Pancreas (tissue), 10 donors: Measurements from ENCODE around the gene LCN12. TPM values are rescaled to one million over a fixed set of nuclear protein-coding genes. Genes with fewer than 3 reads are reported as not detected.
A peak's percentile ranks its signal among the peaks of the same experiment; 100 is the strongest.

Source experiments
- ATAC-seq, 4 donors: fragments of 200-7000 bp; cut with Tn5 transposase; one replicate each; pipeline versions ENCODE4 v1.8.0 to v1.9.1; 2020; ENCODE audit warnings: mild to moderate bottlenecking in 4 of 4, moderate library complexity in 4 of 4
- DNase-seq, 6 donors: peaks; one replicate each; pipeline ENCODE4 v3.0.0-alpha.2; 2020
- FAIRE-seq: peaks from 2 replicates; lab custom pipeline; 2012; peaks lifted over from hg19 to GRCh38; lab: Jason Lieb, UNC
- H3K27ac ChIP-seq, 4 donors: fragments of 200-600 bp; sonication (generic); 1 replicate in 3 of 4; 2 replicates in 1 of 4; pipeline versions ENCODE4 v1.5.0 to v1.8.0; 2020
- H3K27me3 ChIP-seq, 4 donors: fragments of 200-600 bp; one replicate each; pipeline ENCODE4 v1.8.0; 2021
- H3K36me3 ChIP-seq, 3 donors: fragments of 200-600 bp; sonication (generic) in 1 of 3; one replicate each; pipeline versions ENCODE4 v1.5.0 to v1.8.0; 2020 to 2021
- H3K4me1 ChIP-seq, 3 donors: fragments of 200-600 bp; one replicate each; pipeline ENCODE4 v1.8.0; 2021
- H3K4me3 ChIP-seq, 4 donors: fragments of 200-600 bp; sonication (generic) in 2 of 4; one replicate each; pipeline versions ENCODE4 v1.5.0 to v1.8.0; 2020 to 2021
- H3K9me3 ChIP-seq, 4 donors: fragments of 200-600 bp; one replicate each; pipeline ENCODE4 v1.8.0; 2021
- CTCF ChIP-seq, 4 donors: fragments of 200-600 bp; sonication (generic) in 3 of 4; IDR thresholded peaks; one replicate each; pipeline versions ENCODE4 v1.5.0 to v1.8.0; 2021; ENCODE audit warnings: antibody characterized with exemption in 4 of 4
- WGBS, 2 donors: extraction: QIAGEN DNeasy Blood & Tissue Kit; methylation state at CpG; one replicate each; pipeline ENCODE4 v1.1.7; 2013; 5-methylcytosine and 5-hydroxymethylcytosine counted together
- intact Hi-C, 3 donors: fragments of 100-400 bp; cut with DNase I; formaldehyde crosslinking; loops; one replicate each; pipeline versions ENCODE4 v1.11.1 to v1.14.2; 2022
- polyA plus RNA-seq, 2 donors: library from polyadenylated mRNA; stranded (reverse); fragments of 200-250 nt; gene quantifications; one replicate each; pipeline ENCODE4 v1.2.3, GENCODE V29; 2013
- total RNA-seq, 6 donors: library from RNA; stranded (reverse); fragmentation: NEBNext Ultra II Directional in 4 of 6; extraction: Animal tissue kit (Norgen Biotek cat#: 25700) in 4 of 6; gene quantifications; one replicate each; pipeline versions ENCODE4 v1.2.1 to v1.2.4, GENCODE V29; 2021 to 2023
- donor health status: healthy with polysubstance abuse.
- donor health status: DM: no; HTN: no; CAD: no; lungs with moderate emphysema.
- donor health status: DM: no; HTN: no; CAD: no.
- donor health status: control.
- donor health status: control.
- donor health status: Bipolar disorder and iron deficiency.
- donor health status: DM: yes; HTN: yes; CAD: no.
- donor health status: DM: no; HTN: no; CAD: no.
- donor health status: DM: no; HTN: no; CAD: no.
- donor health status: DM: yes; HTN: yes; CAD: no.

Gene LCN12
- total and polyA plus RNA-seq, 8 donors, result 0.57 to 16.5 (median 3.4) TPM

GRCh38 chr9:136964833-136965422 lies 12.9 kb downstream of the LCN12 start:
- WGBS, 2 donors, result 78 to 85% methylated on average over 26 of the region's 26 CpGs
- no peak for FAIRE-seq
- Histone ChIP-seq H3K9me3 (no peaks in the 10 kb centered on the region), H3K4me3 (no peak overlapping the region), H3K27me3 (no peaks in the 10 kb centered on the region), H3K36me3 (no peaks in the 10 kb centered on the region), H3K4me1 (peaks cover 0 to 5% (median 4%) of the 10 kb centered on the region in 3 donors), H3K27ac (no peak overlapping the region)
- no peak for TF ChIP-seq CTCF (IDR thresholded peaks at IDR 0.05)
- intact Hi-C loops, result loop anchor here in 1 of 3 donors (5.0 kb wide), 1 partner anchor 57 kb away; no protein-coding TSS in a partner anchor
- no peak for DNase-seq
- ATAC-seq, result no peak

- no peak overlapping the region for H3K27ac ChIP-seq
- intact Hi-C loops, result no loop called here
- ATAC-seq (peak in 3 of 4 donors; percentile 14 to 50 (median 16)), DNase-seq (no peak), FAIRE-seq (no peak)
- no peaks in the 10 kb centered on the region for H3K9me3 ChIP-seq
- WGBS, 2 donors, result 12 to 13% methylated on average over 23 of the region's 23 CpGs
- no peak for TF ChIP-seq CTCF (IDR thresholded peaks at IDR 0.05)
- no peaks in the 10 kb centered on the region for H3K27me3 ChIP-seq
- no peaks in the 10 kb centered on the region for H3K36me3 ChIP-seq
- peaks cover 0 to 5% (median 4%) of the 10 kb centered on the region in 3 donors for H3K4me1 ChIP-seq
- H3K4me3 ChIP-seq, result no peak overlapping the region
These were observed 13.9 kb downstream of the LCN12 start for GRCh38 chr9:136965771-136966484.

- intact Hi-C loops, result no loop called here
- 73 to 76% methylated on average over 14 to 17 of the region's 17 CpGs for WGBS, 2 donors
- no peaks in the 10 kb centered on the region for H3K27me3 ChIP-seq
- no peak overlapping the region for H3K4me3 ChIP-seq
- H3K36me3 ChIP-seq, result no peaks in the 10 kb centered on the region
- DNase-seq, result no peak
- no peaks in the 10 kb centered on the region for H3K9me3 ChIP-seq
- no peak for ATAC-seq
- no peak for TF ChIP-seq CTCF (IDR thresholded peaks at IDR 0.05)
- no peak for FAIRE-seq
- H3K27ac ChIP-seq, result no peak overlapping the region
- peaks cover 0 to 5% (median 4%) of the 10 kb centered on the region in 3 donors for H3K4me1 ChIP-seq
These were observed 16.5 kb downstream of the LCN12 start for GRCh38 chr9:136968333-136969127.

GRCh38 chr9:136969150-136969549 lies 17.1 kb downstream of the LCN12 start:
- H3K27me3 ChIP-seq, result no peaks in the 10 kb centered on the region
- TF ChIP-seq CTCF (IDR thresholded peaks at IDR 0.05), result no peak
- intact Hi-C loops, result no loop called here
- no peak overlapping the region for H3K27ac ChIP-seq
- peaks cover 0 to 5% (median 4%) of the 10 kb centered on the region in 3 donors for H3K4me1 ChIP-seq
- no peak for ATAC-seq
- 84 to 85% methylated on average over 17 of the region's 17 CpGs for WGBS, 2 donors
- H3K9me3 ChIP-seq, result no peaks in the 10 kb centered on the region
- no peak overlapping the region for H3K4me3 ChIP-seq
- H3K36me3 ChIP-seq, result no peaks in the 10 kb centered on the region
- no peak for FAIRE-seq
- DNase-seq, result no peak
